Measurements from ENCODE around the gene ARHGAP25.

- TF ChIP-seq POLR2A (IDR thresholded peaks at IDR 0.05; ENCODE audit: low read depth, low read length) (no peak), POLR2AphosphoS5 (IDR thresholded peaks at IDR 0.05; ENCODE audit: low read depth, low read length) (no peak), POU2F2 (IDR thresholded peaks at IDR 0.05; ENCODE audit: low read depth, low read length) (no peak), PAX5 (IDR thresholded peaks at IDR 0.05; ENCODE audit: insufficient read depth, low read length, severe bottlenecking) (no peak)
These were observed 97.1 kb downstream of the ARHGAP25 start for GRCh38 chr2:68831686-68832232.

All from GM12891 (cell line).